HG02943 (cell line): ENCODE results near the gene DISC1.

Experiments
- ATAC-seq: cut with Tn5 transposase; IDR thresholded peaks from one replicate; pipeline ENCODE4 v1.9.1; 2021; ENCODE audit warnings: mild to moderate bottlenecking, low read depth, moderate library complexity; ENCODE audit not compliant: unreplicated experiment

DISC1 gene

DNA sequence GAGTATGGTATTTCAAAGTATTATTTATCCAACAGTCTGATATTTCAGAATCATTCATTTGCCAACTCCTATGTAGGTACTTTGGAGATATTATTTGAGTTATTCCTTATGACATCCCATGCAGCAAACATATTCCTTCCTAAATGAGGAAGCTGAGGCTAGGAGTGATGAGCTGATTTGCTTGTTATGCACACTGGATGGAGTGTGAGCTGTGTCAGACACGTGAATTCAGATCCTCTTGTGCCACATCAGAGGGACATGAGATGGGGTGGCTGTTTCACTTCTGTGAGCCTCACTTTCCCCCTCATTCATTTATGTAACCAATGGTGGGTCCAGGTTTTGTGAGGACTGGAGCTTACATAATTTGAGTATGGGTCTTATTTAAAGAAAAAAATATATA, 215.9 kb downstream of the DISC1 start:
- ATAC-seq = no peak

DNA sequence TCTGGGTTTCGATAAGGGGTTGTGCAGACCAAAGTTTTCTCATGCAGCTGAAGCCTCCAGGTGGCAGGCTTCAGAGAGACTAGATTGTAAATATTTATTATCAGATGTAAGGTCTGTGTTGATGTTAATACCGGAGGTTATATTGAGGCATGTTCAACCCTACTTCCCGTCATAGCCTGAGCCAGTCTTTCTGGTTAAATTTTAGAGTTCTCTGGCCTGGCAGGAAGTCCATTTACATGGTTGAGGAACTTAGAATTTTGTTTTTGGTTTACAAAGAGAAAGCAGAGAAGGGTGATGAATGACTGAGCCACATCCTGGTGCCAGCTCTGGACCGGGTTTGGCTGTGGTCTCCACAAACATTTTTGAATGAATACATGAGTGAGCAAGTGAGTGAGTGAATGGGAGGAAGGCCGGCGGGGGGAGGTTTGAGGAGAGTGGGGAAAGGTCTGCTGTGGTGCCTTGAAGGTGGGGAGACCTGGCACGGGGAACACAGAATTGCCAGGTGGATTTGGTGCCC, 218.5 kb downstream of the DISC1 start:
- no peak for ATAC-seq

DNA sequence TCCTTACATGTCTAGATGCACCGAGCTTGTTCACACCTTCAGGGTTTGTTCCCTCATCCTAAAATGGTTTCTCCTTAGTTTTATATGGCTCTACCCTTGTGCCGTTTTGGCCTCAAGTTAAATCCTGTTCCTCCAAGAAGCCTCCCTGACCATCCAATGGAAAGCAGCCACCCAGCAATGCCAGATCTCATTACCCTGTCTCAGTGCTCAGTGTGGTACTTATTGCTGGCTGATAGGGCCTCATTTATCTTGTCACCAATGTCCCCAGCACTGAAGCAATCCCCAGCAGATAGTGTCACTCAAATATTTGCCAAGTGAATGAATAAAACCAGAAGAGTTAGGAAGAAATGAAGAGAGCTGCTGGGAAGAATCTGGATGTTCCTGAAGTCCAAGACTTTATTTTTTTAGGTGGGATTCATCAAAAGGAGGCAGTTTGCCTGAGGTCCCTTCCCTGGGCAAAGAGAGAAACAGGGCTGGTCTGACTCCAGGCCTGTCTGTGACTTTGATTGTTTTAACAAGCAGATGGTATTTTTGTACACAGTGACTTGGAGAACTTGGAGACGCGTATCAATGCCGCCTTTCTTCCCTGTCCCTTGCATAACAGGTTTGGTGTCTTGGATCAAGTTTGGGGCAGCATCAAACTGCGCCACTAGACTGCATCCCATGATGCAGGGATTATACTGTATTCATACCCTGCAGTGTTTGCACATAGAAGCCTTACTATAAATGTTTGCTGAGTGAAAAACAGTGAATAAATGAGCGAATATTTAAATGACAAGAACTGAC, 221.2 kb downstream of the DISC1 start:
- no peak for ATAC-seq

DNA sequence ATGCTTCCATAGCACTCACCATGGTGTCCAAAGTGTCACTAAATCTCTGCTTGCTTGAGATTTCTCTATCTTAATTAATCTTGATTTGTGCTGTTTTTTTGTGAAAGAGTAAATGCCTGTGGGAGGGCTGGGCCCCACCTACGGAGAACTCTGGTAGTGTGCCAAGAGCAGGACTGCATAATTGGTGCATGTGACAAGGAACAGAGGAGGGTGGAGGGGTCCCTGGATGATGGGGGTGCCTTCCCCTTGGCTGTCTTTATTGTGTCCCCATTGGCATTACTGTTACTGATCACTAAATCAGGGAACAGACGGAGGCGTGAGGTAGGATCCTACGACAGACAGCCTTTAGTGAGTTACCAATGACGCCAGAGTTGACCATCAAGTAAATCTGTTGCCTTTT, 223.4 kb downstream of the DISC1 start:
- no peak for ATAC-seq

DNA sequence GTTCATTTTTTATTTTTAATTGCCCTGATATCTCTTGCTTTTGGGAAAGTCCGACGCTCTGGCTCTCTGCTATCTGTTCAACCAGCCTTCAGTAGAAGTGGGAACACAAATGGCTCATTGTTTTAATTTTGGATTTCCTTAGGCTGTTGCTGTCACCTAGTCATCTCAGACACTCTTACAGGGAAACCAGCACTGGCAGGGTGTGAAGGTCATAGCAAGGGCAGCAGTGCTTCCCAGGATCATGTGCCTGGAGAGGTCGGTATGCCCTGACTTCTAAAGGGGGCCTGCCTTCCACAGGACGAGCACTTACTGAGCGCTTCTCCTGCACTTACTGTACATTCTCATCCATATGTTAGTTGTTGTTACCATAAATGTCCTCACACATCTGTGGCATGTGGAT, 224.2 kb downstream of the DISC1 start:
- ATAC-seq = no peak

DNA sequence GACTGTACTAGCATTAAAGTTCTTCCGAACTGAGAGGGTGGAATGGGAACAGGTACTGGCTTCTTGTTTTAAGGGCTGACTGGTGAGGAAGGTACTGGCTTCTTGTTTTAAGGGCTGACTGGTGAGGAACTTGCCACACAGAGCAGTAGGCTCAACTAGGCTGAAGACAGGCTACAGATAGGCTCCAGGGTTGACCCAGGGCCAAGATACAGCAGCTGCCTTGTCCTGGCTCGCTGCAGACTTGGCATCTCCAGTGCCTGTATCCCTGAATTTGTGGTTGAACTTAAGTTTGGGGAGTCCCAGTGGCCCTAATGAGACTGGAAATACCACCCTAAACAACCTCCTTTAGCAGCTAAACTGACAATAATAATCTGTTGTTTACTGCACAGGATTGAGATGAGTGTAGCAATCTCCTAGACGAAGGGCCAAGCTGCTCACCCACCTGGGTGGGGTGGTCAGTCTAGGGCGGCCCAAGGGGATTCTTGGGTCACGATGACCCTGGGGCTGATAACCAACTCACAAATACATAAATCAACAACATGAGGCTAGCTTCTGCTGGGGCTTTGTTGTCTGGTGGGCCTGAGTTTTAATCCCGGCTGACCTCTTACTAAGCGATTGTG, 227.1 kb downstream of the DISC1 start:
- no peak for ATAC-seq

DNA sequence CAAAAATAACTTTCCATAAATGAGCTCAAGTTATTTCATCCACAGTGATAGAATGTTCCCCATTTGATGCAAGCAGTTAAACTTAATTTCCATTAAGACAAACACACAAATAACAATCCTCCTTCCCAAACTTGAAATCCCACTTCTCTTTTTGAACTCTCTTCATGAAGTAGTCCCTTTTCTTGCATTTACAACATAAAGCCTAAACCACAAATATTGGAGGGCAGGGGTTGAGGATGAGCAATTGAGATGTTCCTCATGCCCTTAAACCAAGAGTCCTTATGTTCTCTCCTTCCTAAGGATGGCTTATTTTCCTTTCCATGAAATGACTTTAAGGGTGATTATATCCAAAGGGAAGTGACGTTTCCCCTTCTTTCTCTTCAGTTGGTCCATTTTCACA, 228.8 kb downstream of the DISC1 start:
- ATAC-seq = no peak

DNA sequence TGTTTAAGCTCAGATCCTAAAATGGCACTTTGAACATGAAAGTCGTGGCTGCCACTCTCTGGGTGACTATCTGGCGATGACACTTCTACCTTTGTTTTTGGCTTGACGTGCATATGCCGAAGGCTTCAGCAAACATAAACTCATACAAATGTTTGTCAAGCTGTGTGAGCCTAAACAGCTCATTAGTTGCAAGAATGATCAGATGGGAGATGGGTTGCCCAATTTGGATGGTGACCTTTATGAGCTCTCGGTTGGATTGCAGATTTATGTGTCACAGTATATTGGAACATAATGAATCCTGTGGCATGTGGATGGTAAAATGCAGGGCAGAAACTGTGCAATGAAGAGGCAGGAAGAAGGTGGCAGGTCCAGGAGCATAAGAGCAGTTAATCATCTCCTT, 229.3 kb downstream of the DISC1 start:
- no peak for ATAC-seq

DNA sequence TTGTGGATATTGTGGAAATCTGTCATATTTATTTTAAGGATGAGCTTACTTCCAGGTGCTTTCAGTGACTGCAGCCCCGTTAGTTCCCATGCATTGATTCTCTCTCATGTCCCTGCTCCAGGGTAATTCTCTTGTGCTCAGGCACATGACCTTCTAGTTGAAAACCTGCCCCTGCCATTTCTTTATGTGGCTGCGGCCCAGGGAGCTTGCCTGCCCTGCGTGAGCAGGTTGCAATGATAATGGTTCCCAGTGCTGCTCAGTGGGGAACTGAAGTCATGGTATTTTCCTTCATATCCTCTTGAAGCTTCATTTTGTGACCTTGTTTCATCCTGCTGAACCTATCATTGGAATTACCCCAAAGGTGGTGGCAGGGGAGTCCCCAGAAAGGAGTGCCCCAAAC, 229.8 kb downstream of the DISC1 start:
- no peak for ATAC-seq

DNA sequence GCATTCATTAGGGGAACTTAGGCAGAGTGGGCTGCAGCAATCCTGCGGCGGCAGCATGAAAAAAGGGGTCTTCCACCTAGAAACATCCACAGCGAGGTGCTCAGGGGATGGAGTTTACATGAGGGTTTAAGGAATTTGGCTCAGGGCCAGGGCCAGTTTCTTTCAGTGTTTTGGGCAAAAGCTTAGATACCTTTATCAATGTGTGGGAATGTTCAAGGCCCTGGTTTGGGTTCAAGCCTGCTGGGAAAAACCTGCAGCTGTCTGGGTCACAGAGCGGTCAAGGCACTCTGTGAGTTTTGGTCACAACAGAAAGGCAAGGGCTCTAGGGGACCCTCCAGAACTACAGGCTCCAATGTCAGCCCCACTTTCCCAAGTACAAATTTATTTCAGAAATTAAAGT, 230.3 kb downstream of the DISC1 start:
- ATAC-seq = no peak

DNA sequence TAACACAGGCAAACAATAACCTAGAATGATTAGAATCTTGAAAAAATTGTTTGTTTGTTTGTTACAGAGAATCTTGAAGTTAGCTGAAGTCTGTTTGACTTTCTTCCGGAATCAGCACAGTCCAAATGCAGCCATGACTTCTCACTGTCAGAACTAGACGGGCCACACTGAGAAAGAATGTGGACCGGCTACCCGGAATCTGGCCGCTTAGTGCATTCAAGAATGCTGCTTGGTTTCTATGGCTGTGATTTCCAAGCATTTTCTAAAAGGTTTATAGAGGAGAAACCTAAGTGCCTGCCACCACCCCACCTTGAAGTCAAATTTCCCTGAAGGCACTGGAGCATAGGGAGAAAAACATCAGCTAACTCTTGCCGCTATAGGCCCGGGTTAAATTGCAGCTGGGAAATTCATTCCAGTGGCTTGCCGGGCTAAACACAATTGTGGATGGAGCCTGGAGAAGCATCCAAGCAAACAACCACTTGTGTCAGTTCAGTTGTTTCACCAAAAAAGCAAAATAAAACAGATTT, 231.1 kb downstream of the DISC1 start:
- no peak for ATAC-seq

DNA sequence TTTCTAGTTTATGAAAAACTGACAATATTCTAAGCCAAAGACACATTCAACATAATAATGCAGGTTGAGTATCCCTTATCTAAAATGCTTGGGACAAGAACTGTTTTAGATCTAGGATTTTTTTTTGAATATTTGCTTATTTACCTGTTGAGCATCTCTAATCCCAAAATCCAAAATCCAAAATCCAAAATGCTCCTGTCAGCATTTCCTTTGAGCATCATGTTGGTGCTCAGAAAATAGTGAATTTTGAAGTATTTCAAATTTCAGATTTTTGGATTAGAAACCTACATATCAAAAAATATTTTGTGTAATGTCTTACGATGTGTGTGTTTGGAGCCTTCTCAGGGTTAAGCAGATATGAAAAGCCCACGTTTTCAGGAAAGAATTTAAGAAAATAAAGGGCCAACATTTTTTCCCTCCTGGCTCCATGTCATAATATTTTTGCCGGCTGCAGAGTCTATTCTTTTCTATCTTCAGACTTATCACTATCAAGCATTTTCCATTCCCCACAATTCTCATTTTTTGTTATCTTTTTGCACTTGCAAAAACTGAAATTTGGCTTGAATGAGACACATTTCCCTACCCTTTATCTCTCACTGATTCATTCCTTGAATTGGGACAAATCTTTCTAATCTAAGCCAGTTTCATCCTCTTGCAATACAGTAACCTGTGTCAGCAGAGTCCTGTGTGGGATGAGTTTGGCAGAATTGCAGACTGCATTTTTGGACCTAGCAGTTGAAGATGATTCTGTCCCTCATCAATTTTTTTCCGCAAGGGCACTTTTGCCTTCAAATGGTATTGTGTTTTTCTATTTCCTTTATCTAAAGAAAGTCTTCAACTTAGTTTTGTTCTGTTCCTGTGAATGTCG, 233.9 kb downstream of the DISC1 start:
- no peak for ATAC-seq

DNA sequence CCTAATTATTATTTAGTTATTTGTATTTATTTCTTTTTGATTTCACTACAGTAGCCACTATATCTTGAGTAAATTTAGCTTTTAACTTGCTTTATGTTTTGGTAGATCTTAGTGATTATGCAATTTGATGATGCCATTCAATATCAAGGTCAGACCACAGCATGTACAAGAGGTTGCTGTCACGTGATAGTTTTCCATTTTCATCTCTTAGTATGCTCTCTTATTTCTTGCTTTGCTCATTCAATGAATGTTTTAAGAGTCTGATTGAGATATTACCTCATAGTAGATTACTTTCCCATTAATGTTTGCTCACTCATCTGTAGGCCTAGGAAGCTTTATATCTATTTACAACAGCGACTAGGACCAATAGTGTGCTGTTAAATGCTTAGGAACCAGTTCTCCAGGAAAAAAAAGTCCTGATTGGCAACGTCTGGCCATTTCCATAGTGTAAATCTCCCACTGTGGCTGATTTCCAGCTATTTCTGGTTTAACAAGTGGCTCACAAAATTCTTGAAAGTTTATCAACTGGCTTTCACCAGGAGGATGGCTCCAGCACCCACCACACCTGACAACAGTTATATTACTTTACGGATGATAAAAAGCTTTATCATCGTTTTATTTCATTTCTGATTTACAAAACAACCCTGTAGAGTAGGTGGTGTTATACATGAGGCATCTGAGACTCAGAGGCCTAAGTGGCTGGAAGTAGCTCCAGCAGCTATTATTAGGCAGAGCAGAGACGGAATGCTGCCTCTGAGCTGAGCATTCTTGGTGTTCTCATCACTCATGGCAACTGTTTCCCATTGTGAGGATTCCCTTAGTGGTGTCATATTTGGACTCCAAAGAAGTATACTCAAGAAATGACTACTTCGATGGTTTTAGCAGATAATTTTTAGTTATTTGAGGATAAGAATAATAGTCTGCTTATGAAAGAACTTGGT, 235.2 kb downstream of the DISC1 start:
- ATAC-seq = no peak

DNA sequence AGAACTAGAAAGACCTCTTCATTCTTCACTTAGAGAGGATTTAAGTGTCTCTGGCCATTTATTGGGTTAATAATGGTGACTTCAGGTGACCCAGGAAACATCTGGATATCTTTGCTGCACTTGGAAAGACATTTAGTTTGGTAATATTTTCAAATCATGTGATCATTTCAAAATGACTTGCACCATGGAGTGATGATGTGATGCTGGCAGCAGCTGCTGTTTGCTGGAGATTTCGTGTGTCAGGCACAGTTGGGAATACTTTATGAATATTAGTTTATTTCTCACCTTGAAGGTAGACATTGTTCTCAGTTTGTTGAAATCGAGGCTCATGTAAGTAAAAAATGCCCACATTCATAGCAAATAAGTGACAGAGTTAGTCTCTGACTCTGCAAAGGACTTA, 236.0 kb downstream of the DISC1 start:
- no peak for ATAC-seq

DNA sequence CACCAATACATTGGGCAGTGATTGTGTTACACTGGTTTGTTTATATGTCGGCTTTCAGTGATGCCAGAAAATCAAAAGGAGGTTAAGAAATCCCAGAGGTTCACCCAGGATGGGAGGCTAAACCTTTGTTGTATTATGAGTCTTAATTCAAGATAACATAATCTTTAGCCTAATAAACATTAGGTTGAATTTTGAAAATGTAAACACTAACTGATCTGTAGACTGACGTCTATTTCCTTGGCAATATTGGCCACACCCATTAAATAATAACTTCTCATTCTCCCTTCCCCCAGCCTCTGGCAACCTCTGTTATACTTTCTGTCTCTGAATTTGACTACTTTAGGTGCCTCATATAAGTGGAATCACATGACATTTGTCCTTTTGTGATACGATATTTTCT, 238.7 kb downstream of the DISC1 start:
- ATAC-seq = no peak

DNA sequence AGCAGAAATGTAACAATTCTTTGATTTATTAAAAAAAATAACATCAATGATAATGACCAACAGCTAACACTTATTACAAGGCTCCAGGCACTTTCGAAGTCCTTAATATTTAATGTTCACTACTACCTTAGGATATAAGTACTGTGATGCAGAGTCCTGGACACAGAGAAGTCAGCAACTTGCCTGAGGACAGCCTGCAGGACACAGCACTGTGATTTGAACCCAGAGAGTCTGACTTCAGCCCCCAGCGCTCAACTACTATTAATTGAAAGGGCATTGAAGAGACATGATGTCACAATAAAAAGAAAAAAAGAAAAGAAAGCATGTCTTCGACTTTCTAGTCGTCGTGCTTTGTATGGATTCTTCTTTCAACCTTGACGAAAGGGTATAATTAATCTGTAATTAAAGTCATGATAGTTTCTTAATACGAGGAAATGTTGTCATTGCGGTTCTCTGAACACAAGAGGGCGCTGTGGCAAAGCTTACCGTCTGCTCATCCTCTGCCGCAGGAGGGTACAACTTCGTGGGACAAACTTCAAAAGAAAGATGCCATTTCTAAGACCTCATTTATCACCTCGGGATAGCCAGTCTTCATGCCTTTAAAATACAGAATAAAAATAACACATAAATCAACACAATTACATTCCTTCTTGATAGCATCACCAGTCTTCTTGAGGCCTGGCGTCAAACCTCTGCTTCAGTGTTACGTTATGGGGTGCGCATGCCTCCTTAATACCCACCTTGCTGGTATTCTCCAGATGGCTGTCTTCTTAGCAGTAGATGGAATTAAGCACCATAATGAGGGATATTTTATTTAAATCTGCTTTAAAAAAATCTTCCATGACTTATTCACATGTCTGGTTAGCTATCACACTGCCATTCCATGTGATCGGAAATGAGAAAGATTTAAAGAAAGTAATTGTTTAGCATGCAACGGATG, 240.1 kb downstream of the DISC1 start:
- no peak for ATAC-seq

DNA sequence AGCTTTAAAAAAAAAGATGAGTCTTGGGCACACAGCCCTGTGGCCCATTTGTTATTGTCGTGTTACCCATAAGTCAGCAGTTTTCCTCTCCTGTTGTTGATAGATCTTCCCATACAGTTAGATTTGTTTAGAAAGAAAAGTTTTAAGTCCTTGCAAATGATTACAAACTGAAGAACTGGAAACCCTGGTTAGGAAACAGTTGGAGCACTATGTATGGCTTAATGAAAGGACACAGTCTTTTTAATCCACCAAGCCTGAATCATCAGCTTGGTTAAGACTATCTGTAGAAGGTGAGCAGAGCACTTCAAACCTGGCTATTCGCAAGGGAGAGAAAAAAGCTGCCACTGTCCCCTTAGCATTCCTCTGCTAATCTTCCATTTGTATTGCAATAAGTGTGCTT, 241.0 kb downstream of the DISC1 start:
- no peak for ATAC-seq

DNA sequence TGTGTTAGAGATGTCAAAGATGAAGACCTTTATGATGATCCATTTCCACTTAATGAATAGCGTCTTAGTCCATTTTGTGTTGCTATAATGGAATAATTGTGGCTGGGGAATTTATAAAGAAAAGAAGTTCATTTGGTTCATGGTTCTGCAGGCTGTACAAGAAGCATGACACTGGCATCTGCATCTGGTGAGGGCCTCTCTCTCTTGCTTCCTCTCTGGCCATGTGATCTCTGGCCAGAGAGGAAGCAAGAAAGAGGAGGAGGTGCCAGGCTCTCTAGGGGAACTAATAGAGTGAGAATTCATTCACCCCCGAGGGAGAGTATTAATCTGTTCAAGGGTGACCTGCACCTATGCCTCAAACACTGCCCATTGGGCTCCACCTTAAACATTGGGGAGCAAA, 242.8 kb downstream of the DISC1 start:
- no peak for ATAC-seq

DNA sequence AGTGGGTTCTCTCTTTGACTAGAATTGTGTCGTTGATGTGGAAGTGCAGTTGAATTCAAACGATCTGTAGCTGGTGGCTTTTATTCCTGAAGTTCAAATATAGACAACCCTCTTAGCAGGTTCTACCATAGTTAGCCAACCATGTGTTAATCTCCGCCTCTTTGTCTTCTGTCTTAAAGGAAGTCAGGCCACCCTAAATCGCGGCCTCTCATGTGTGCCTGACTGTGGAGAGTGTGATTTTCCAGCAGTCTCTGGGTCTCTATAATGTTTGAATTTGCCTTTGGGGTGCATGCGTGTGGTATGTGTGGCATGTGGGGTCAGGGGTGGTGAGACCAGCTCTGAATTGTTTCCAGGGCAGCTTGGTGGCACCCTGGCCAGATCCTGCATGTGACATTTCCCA, 244.9 kb downstream of the DISC1 start:
- ATAC-seq = no peak
